Omental fat pad (tissue), 4 donors: ENCODE data around the gene RASD2. TPM values are rescaled to one million over a fixed set of nuclear protein-coding genes. Genes with fewer than 3 reads are reported as not detected.

ENCODE experiments used
- ATAC-seq: fragments of 150-250 bp; one replicate; pipeline ENCODE4 v1.9.1; 2016; ENCODE audit warnings: mild to moderate bottlenecking, moderate library complexity; ENCODE audit not compliant: low FRiP score
- DNase-seq: peaks from one replicate; pipeline ENCODE4 v3.0.0-alpha.2; 2019; ENCODE audit warnings: low spot score
- total RNA-seq, 4 donors: library from RNA; depleted of rRNA; stranded (reverse); fragments of >200 nt; gene quantifications; one replicate each; pipeline ENCODE4 v1.1.0, GENCODE V29; 2016
- TF ChIP-seq, protein P1 (sequence below), 3 donors: fragments of 450-650 bp; IDR thresholded peaks; one replicate each; pipeline ENCODE4 v1.5.1; 2016 to 2017; ENCODE audit warnings: antibody characterized with exemption in 3 of 3, mild to moderate bottlenecking in 3 of 3, moderate library complexity in 2 of 3

Gene RASD2
- total RNA-seq, 4 donors from 2014 or later, result 0.19 to 2.8 (median 0.57) TPM

DNA sequence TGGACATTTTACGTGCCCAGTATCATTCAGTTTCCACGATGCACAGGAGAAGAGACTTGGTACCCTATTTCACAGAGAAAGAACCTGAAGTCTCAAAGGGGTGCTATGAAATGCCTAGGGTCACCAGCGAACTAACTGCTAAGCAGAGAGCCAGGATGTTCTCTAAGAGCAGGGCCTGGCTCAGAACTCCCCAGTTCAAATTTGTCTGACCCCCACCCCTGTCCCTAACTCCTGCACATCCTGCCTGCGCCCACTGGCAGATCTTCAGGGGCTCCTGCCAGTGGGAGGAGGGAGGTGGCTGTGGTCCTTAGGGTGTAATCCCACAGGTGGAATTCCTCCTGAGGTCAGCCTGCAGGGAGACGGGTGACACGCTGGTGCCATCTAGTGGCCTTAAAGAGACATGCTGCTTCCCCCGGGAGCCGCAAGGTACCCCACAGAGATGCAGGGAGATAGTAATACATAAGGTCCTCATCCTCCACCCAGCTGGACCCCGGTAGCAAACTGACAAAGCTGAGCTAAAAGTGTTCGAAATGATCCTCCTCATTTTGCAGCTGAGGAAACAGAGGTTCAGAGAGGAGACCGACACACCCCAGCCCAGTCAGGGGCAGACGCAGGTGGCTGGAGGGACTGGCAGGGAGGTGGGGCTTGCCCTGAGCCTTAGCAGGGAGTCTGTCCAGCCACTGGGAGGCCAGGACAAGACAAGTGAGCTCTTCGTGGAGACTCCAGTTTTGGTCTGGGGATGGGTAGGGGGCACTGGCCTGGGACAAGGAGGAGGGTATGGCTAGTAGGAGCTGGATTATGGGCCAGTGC is 42.4 kb downstream of the RASD2 start:
- DNase-seq (no peak), ATAC-seq (peak; percentile 56)
- TF ChIP-seq, protein P1, sequence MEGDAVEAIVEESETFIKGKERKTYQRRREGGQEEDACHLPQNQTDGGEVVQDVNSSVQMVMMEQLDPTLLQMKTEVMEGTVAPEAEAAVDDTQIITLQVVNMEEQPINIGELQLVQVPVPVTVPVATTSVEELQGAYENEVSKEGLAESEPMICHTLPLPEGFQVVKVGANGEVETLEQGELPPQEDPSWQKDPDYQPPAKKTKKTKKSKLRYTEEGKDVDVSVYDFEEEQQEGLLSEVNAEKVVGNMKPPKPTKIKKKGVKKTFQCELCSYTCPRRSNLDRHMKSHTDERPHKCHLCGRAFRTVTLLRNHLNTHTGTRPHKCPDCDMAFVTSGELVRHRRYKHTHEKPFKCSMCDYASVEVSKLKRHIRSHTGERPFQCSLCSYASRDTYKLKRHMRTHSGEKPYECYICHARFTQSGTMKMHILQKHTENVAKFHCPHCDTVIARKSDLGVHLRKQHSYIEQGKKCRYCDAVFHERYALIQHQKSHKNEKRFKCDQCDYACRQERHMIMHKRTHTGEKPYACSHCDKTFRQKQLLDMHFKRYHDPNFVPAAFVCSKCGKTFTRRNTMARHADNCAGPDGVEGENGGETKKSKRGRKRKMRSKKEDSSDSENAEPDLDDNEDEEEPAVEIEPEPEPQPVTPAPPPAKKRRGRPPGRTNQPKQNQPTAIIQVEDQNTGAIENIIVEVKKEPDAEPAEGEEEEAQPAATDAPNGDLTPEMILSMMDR (IDR thresholded peaks at IDR 0.05), result peak in 1 of 3 donors; percentile 83

DNA sequence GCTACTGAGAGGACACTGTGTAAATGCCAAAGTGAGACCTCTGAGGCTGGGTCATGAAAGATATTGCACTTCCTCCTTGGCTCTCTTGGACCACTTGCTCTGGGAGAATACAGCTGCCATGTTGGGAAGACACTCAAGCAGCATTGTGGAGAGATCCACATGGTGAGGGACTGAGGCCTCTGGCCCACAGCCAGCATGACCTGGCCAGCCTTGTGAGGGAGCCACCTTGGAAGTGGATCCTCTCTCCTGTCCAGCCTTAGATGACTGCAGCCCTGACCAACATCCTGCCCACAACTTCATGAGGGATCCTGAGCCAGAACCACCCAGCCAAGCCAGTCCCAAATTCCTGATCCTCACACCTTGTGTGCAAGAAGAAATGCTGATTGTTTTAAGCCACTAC is 46.1 kb downstream of the RASD2 start:
- ATAC-seq (no peak), DNase-seq (no peak)
- TF ChIP-seq, protein P1 (IDR thresholded peaks at IDR 0.05), result no peak

DNA sequence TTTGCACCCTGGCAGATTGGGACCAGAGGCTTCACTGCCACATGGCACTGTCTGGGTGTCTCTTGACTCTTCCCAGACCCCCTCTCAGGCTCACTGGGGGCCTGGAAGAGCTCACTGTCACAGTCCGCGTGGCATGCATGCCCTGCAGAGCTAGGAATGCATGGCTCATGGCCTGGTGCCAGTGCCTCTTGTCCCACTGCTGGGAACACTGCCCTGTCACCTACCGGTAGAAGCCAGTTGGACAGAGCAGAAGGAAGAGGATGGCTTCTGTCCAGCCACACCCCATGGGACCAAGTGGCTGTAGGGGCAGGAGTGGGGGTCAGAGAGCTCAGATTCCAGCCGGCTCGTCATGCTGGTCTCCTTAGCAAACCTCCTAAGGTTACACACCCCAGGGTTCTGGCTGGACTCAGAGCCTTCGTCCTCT is 46.8 kb downstream of the RASD2 start:
- DNase-seq, result no peak
- ATAC-seq, result no peak
- TF ChIP-seq, protein P1 (IDR thresholded peaks at IDR 0.05), result no peak

DNA sequence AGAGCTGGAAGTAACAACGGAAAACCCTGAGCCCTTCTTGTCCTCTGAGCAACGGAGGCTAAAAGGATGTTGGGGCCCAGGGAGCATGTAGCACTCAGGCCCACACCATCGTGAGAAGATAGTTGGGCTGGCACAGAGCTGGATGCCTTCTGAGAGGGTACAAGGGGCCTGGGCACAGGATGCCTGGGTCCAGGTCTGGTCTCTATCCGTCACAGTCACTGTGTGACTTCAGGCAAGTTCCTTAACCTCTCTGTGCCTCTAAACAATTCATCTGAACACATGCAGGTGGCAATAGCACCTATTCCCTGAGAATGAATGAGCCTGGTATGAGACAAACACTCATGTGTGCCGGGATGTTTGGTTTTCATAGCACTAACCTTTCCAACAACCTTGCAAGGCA is 47.3 kb downstream of the RASD2 start:
- DNase-seq (no peak), ATAC-seq (no peak)
- TF ChIP-seq, protein P1 (IDR thresholded peaks at IDR 0.05), result no peak

DNA sequence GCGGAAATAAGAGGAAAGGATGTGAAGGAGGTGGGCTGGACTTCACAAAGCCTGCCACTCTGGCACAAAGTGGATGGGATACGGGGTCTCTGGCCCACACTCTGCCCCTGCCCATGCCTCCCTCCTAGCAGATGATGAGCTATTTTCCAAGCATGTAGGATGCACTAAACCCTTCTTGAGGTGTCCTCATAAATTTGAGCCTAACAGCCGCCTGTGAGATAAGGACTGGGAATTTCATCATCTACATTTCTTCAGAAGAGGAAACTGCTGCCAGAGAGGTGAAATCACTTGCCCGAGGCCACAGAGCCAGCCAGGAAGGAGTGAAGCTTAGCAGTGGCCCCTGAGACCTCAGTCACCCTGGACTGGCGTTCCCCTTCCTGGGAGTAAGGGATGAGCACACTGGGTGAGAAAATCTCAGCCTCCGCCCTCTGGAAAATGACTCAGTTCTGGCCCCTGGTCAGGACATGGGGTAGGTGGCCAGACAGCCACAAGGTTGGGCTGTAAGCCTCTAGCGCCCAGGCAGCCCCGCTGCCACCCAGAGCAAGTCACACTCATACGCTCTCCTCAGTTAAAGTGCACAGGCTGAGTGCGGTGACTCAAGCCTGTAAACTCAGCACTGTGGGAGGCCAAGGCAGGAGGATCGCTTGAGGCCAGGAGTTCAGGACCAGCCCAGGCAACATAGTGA is 48.6 kb downstream of the RASD2 start:
- TF ChIP-seq, protein P1 (IDR thresholded peaks at IDR 0.05), result no peak
- ATAC-seq (peak; percentile 91), DNase-seq (peak; percentile 38)

DNA sequence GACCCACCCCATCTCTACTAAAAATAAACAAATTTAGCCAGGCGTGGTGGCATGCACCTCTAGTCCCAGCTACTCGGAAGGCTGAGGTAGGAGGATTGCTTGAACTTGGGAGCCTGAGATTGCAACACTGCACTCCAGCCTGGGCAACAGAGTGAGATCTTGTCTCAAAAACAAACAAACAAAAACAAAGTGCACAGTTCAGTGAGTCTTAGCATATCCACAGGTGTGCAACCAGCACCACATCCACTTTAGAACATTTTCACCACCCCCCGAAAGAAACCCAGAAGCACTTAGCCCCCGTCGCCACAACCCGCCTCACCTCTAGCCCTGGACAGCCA is 49.1 kb downstream of the RASD2 start:
- ATAC-seq (no peak), DNase-seq (no peak)
- TF ChIP-seq, protein P1 (IDR thresholded peaks at IDR 0.05), result no peak
